Activated T-cell treated with anti-CD3 and anti-CD28 coated beads for 1 hour (primary cell): ENCODE data around the gene UTP11.

Source experiments
- DNase-seq: peaks from one replicate; pipeline ENCODE4 v3.0.0-alpha.2; 2020; ENCODE audit warnings: low read depth

UTP11 gene

GRCh38 chr1:38003261-38004250 is 9.0 kb upstream of the UTP11 start:
- no peak for DNase-seq

GRCh38 chr1:38004284-38005108 is 8.0 kb upstream of the UTP11 start:
- no peak for DNase-seq

GRCh38 chr1:38005195-38006007 is 7.1 kb upstream of the UTP11 start, which contains the start of gene FHL3:
Gene FHL3, minus strand, starts transcription at chr1:38005514. Its CDS starts 6,102 bp downstream, at chr1:37999412.
- no peak for DNase-seq

- no peak for DNase-seq
These were observed 6.3 kb upstream of the UTP11 start for GRCh38 chr1:38006008-38006828.

GRCh38 chr1:38009088-38009840 is 3.3 kb upstream of the UTP11 start:
- no peak for DNase-seq

- no peak for DNase-seq
These were observed 2.7 kb upstream of the UTP11 start for GRCh38 chr1:38009841-38010180.

- DNase-seq, result no peak
These were observed 691 bp downstream of the UTP11 start for GRCh38 chr1:38013227-38013622.

- no peak for DNase-seq
These were observed 1.6 kb downstream of the UTP11 start for GRCh38 chr1:38014171-38014570.

- no peak for DNase-seq
These were observed 2.3 kb downstream of the UTP11 start for GRCh38 chr1:38014724-38015424.

GRCh38 chr1:38015978-38016725 is 3.6 kb downstream of the UTP11 start:
- DNase-seq, result no peak

GRCh38 chr1:38018864-38019343 is 6.4 kb downstream of the UTP11 start:
- DNase-seq, result no peak

GRCh38 chr1:38020396-38020795 is 7.9 kb downstream of the UTP11 start:
- DNase-seq, result no peak

- DNase-seq, result no peak
These were observed 9.4 kb downstream of the UTP11 start for GRCh38 chr1:38021969-38022368.

- no peak for DNase-seq
These were observed 10.3 kb downstream of the UTP11 start for GRCh38 chr1:38022810-38023209.

GRCh38 chr1:38025233-38025632 is 12.7 kb downstream of the UTP11 start:
- DNase-seq, result no peak

- DNase-seq, result no peak
These were observed 13.1 kb downstream of the UTP11 start for GRCh38 chr1:38025664-38026063.

GRCh38 chr1:38026592-38027200 is 14.2 kb downstream of the UTP11 start:
- DNase-seq, result no peak
